GM19238 (cell line): ENCODE data around the gene PRF1.

ENCODE experiments used
- DNase-seq: peaks from one replicate; pipeline ENCODE4 v3.0.0; 2011; ENCODE audit warnings: low spot score; ENCODE audit not compliant: insufficient read length

Gene PRF1

DNA sequence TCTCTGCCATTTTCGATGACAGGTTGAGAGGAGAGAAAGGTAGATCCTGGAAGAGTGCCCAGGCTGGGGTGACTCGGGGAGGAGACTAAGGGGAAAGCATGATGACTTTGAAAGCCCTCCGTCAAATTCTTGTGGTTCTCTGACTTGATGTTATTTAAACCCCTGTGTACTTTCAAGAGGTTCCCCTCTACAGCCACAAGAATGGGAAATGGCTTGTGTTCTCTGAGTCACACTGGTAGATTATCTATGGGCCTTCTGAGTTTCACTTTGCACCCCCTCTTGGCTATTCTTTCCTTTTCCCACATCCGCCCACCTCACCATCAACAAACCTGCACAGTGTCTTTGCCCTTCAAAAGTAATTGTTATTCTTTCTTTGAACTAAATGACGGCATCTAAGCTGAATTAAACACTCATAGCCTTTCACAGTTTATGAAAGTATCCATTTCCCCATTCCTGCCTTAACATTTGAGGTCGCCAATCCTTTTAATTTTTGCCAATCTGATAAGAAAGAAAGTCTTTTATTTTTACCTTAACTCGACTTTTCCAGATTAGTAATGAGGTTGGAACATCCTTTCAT is 24.1 kb downstream of the PRF1 start:
- peak; percentile 35 for DNase-seq

DNA sequence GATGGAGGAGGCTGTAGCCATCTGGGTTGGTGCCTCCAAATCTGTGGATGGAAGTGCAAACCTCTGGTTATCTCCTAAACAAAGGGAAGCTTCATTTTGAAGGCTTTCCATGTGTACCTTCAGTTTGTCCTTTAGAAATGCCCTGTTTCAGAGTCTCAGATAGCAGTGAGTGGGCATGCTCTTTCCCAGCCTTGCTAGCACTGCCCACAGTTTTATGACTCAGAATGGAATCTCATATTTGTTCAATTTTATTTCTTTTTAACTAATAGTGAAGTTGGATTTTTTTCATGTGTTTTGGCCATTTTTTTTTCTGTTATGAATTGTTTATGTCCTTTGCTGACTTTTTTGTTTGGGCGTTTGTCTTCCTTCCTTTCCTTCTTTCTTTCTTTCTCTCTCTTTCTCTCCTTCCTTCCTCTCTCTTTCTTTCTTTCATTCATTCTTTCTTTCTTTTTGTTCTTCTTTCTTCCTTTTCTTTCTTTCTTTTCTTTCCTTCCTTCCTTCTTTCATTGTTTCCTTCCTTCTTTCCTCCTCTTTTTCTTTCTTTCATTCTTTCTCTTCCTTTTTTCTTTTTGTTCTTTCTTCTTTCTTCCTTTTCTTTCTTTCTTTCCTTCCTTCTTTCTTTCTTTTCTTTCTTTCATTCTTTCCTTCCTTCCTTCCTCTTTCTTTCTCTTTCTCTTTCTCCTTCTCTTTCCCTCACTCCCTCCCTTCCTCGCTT is 25.6 kb downstream of the PRF1 start:
- DNase-seq: no peak

DNA sequence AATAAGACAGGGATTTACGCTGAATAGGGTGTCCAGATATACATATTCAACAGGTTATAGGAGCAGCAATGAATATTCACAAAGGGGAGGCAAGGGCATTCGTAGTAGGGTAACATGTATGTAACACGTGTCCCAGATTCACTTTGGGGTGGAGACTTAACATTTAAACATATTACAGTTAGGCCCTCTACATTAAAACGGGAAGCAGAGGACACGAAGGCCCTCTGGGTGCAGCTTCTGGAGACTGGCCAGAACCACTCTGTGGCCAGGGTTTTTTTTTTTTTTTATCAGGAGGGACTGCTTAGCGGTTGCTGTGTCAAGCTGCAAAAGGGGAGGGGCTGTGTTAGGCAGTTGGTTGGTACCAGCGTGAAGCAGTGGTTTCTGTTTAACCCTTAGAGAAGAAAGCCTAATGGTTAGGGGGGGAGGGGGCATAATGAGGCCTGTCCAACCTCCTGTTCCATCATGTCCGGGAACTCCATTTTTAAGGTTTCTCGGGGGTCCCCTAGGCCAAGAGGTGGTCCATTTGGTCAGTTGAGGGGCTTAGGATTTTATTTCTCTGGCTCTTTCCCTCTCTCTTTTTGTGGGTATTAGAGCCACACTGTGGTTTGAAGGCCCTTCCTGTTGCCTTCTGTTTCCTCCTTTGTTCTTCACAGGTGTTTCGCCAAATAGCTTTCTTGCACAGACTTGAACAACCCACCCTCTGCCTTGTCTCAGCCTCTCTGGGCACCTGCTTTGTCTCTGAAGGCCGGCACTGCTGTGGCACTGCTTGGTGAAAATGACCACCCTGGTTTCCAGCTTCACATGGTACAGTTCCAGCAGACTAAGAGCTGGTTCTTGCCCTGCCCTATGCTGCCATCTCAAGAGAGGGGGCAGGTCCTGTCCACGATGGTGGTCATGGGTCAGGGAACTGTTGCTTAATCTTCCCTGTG is 26.4 kb downstream of the PRF1 start:
- DNase-seq: peak; percentile 60

DNA sequence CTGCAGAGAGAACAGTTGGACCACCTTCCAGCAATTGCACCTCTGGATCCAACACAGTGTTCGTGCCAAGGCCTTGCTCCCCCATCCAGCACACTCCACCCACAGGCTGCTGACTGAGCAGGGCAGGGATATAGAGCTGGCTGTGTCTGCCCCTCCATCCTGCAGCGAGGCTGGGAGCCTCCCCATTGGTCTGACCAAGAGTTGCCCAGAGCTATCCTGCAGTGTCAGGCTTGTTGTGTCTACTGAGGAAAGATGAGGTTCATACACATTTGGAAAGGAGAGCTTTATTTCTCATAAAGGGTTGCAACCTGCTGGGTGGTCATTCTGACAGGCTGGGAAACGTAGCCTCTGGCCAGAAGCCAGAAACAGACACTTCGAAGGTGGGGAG is 27.1 kb downstream of the PRF1 start:
- DNase-seq: no peak

DNA sequence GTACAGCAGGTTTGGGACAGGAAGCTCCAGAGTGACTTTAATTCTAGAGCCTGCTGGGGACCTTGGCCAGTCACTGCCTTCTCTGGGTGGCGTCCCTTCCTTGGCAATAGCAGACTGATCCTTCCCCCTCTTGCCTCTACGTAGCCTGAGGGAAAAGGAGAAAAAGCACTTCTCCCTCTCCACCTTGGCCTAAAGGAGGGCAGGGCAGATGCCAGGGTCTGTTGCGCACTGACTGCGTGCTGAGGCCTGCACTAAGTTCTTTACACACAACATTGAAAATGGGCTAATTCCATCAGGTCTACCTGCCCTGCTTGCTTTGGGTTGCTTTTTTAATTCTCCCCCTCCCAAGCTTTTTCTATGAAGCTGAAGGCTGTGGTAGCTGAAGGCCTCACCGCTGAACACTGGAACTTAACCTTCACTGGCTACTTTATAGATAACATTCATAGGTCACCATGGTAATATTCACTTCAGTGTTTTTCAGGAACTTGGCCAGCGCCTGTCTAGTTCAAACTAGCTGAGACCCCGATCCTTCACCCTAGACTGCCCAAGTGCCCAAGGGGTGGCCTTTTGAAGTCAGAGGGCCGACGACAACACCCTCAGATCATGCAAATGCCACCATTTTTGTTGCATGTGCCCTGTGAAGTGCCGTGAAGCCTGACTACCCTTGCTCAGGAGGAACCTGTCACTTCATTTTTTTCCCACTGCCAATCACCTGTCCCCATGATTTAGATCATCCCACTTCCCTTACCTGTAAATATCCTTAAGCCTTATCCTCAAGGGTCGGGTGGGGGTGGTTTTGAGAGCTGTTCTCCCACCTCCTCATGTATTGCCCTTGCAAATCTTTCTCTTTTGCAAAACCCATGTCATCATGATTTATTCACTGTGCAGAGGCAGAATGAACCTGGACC is 28.7 kb downstream of the PRF1 start:
- no peak for DNase-seq

DNA sequence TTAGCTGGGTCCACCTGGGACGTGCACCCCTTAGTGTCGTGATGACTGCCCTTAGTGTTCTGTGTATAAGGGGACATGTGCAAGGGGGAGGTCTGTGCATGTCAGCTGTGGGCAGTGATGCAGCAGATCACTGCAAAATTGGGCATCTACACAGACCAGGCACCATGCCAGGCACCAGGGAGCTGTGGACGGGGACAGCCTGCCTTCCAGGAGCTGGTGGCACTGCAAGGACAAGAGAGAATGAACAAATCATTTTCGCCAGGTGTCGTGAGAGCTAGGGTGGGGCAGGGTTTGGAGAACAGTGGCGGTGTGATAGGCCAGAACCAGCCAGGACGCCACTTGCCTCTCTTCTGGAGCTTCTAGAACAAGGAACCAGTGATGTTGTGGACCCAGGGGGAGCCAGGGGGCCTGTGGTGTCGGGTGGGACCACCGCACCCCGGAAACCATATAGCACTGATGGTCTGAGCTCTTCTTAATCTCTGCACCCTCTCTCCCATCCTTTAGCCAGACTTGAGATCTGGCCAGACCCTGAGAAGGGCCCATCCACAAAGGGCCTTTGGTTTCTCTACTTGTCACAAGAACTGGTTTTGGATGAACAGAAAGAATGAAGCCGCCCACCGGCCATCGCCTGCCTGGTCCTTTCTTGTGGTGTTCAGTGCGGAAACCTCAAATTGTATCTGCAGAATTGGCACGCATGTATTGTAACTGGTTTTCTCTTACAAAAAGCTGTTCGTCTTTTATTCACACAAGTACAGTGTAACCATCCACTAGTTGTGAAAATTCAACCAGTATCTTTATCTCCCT is 30.7 kb downstream of the PRF1 start:
- no peak for DNase-seq

DNA sequence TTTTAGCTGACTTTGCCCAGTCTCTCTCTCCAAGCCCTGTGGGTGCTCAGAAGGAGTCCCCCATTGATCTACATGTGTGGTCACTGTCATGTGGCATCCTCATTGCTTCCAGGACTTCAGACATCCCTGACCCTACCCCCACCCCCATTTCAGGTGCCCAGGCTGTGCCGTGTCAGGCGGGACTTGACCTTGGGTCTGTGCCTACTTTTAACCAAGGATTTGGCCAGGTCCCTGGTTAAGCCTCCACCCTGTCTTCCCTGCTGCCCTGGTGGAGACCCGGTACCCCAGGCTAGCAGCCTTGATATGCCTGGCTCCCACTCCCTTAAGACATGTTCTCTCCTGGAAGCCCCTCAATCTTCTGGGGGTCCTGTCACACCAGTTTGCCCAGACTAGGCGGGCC is 31.3 kb downstream of the PRF1 start:
- no peak for DNase-seq

DNA sequence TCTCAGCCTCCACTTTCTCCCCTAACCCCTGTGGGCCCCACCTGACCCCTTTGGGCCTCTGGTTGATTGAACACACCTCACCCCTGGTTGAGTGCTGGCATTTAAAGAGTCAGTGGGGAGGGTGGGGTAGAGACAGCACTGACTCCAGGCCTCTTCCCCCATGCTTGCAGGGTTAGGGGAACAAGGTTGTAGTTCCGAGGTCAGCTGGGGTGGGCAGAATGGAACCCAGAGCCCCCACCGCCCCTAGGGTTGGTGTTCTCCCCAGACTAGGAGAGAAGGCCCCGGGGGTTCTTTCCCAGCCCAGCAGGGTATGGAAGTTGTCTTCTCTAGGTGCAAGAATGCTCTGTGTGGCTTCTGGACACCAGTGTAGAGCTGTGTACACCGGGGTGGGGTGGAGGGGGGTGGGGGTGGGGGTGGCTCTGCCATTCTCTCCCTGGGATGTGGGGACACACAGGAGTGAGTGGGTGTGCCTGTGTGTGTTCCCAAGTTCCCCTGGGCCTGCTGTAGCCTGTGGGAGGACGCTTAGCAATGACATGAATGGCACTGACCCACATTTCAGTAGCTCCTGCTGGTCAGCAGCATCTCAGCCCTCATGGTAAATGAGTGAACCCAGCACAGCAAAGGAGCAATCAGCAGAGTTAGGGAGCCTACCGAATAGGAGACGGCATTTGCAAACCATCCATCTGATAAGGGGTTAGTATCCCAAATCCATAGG is 33.6 kb downstream of the PRF1 start:
- DNase-seq: no peak

DNA sequence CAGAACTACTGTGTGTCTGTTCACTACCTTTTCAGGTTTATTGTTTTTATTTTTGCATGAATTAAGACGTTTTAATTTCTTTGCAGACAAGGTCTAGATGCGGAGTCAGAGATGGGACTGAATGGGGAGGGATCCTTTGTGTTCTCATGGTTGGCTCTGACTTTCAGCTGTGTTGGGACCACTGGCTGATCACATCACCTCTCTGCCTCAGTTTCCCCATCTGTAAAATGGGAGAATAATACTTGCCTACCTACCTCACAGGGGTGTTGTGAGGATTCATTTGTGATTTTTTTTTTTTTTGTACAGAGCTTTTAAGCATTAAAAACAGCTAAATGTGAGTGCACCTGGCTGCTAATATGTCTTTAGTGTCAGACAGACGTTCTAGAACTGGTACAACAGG is 34.4 kb downstream of the PRF1 start:
- DNase-seq: no peak

DNA sequence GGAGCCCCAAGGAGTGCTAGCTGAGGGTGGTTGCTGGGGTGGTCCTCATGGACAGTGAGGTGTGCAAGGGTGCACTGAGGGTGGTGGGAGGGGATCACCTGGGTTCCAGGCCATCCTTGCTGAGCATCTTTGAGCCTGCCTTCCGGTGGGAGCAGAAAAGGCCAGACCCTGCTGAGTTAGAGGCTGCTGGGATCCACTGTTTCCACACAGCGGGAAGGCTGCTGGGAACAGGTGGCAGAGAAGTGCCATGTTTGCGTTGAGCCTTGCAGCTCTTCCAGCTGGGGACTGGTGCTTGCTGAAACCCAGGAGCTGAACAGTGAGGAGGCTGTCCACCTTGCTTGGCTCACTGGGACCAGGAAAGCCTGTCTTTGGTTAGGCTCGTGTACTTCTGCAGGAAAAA is 34.9 kb downstream of the PRF1 start:
- no peak for DNase-seq

DNA sequence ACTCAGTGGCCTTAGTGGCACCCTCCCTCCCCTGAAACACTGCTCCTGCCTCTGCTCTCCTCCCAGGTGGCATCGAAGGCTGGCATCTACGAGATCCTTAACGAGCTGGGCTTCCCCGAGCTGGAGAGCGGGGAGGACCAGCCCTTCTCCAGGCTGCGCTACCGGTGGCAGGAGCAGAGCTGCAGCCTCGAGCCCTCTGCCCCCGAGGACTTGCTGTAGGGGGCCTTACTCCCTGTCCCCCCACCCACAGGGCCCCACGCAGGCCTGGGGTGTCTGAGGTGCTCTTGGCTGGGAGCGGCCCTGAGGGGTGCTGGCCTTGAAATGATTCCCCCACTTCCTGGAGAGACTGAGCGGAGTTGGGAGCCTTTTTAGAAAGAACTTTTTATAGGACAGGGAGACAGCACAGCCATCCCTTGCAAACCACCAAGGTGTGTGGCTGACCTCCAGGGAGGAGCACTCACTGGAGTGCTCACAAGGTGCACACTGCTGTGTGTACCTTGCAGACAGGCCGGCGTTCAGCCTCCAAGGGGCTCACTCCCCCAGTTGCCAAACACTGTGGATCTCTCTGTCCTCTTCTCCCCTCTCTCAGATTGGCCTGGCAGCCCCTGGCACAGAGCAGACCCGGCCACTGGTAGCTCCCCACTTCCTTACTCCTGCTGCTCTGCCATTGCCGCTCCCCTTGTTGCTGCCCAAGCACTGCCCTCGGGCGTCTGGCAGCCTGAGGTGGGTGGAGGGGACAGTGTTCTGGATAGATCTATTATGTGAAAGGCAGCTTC is 35.8 kb downstream of the PRF1 start:
- DNase-seq: no peak

DNA sequence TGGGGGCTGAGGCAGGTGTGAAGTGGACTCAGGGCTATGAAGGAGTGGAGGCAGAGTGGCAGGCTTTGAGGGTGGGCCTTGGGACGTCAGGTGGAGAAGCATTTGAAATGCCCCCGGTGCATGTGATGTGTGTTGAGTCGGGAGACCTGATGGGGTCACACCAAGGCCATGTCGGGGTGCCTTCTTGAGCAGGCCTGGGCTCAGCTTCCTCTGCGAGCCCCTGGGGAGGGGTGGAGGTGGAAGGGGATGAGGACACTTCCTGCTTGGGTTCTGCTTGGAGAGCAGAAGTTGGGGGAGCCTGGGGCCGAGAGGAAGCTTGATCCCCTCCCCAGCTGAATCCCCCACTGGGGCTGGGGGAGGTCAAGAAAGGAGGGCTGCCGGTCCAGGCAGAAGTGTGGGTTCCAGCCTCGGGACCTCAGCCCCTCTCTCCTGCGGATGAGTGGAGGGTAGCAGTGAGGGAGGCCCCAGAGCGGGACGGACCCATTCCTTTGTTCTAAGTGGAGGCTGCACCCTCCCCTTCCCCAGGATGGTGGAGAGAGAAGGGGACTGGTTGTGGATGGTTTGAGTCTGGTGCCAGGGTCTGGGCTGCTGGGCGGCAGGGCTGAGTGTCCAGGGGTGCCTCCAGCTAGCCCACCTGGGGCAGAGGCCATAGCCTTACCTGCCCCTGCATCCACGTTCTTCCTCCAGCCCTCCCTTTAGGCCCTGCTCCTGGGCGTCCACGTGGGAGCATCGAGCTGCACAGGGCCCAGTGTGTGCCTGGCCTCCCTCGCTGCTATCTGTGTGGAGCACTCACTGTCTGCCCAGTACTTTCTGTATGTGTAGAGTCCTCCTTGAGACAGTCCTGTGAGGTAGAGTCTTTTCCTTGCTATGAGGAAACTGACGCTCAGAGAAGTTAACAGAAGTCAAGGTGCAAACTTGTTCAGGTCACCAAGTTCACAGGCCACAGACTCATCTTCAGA is 36.7 kb downstream of the PRF1 start:
- DNase-seq: no peak

DNA sequence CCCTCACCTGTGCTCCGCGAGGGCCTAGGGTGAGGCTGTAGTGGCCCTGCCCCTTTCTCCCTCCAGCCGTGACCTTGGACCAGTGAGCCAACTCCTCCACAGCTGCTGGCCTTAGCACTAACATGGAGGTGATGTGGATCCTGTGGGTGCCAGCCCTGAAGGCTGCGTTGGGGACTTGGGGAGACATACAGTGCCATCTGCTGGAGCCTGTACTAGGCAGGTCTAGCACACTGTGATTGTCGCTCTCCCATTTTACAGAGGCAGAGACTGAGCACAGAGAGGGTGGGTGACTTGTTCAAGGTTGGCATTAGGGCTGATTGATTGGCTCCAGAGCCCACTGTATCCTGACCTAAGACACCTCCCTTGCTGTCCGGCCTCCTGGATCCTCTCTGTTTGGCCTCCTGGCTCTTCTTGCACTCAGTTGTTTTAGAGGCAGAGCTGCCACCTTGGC is 37.6 kb downstream of the PRF1 start:
- no peak for DNase-seq

DNA sequence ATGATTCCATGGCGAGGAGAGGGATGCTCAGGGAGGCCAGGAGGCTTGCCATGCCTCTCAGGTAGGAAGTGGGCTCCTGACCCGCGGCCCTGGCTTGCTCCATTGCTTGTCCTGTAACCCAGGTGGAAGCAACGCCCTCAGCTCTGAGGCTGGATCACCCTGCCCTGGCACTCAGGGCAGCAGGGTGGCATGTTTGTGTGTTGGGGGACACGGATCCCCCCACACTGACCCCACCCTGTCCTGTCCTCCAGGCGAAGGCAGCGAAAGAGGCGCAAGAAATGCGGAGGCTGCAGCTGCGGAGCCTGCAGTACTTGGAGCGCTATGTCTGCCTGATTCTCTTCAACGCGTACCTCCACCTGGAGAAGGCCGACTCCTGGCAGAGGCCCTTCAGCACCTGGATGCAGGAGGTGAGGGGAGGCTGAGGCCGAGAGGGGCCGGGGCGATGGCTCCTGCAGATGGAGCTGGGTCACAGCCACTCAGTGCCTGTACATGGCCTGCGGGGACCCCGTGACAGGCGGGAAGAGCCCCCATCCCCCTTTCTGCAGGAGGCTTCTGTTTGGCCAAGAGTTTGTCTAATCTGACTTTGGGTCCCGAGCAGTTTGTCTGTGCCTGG is 38.3 kb downstream of the PRF1 start:
- DNase-seq: no peak

DNA sequence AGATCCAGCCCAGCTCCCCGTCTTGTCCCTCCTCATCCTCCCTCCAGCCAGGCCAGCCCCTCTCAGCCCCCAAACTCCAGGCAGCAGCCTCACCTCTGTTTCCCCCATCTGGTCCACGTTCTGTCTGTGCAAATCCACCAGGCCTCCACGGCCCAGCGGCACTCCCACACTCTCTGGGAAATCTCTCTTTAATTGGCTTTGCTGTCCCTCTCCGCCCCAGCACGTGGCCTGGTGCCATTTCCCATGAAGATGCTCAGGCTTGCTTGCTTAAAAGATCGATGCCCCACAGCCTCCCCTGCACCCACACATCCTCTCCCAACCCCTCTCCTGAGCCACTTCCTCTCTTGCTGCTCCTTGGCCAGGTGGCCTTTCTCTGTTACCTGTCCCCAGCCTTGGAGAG is 39.3 kb downstream of the PRF1 start:
- DNase-seq: no peak

DNA sequence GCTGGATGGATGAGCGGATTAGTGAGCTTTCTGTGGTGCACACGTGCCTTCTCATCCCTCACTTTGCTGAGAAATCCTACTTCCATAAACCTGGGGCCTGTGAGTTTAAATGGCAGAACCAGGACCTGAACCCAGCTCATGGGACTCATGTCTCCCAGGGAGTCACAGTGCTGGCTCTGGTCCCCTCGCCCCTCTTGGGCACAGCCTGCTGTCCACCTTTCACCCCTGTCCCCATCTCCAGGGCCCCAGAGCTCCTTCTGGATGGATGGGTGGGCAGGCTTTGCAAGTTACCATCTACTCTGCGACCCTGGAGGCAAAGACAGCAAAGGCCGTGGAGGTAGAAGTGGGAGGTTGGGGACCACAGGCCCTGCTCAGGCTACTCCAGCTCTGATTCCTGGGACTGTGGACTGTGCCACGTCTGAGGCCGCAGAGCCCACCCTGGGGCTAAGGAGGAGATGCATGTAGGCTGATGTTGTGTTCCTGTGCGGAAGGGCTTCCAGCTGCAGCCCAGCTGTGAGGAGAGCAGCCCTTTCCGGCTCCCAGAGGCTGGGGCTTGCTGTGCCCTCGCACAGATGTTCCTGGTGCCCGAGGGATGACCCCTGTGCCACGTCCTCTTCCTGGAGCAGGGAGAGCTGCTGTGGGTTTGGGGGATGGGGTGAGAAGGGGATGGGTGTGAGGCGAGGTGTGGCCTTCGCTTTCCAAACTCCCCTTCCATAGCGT is 40.3 kb downstream of the PRF1 start:
- no peak for DNase-seq

DNA sequence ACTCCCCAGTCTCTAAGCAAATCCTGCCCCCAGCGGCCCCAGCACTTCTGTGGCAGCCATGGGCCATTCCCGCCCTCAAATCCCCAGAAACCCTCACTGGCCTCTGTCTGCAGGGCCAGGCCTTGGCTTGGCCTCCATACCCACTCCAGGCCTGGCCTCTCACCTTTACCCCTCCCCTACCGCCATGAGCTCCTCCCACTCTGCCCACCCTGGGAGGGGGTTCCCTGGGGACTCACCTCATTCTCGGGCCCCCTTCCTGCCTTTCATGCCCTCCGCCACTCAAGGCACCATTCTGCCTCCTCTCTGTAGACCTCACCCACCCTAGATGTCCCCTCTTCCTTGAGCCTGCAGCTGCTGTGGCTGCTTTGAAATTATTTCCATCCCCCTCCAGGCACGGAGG is 41.0 kb downstream of the PRF1 start:
- no peak for DNase-seq
